ENCODE measurements around the gene TUSC7. TPM values are rescaled to one million over a fixed set of nuclear protein-coding genes. Genes with fewer than 3 reads are reported as not detected.

Gene TUSC7
- not detected for total RNA-seq
- not detected for polyA plus RNA-seq
- long read RNA-seq, donor 1, result 0 reads
- long read RNA-seq, donor 2, result 0 reads
- long read RNA-seq, donor 3, result 0 reads

DNA sequence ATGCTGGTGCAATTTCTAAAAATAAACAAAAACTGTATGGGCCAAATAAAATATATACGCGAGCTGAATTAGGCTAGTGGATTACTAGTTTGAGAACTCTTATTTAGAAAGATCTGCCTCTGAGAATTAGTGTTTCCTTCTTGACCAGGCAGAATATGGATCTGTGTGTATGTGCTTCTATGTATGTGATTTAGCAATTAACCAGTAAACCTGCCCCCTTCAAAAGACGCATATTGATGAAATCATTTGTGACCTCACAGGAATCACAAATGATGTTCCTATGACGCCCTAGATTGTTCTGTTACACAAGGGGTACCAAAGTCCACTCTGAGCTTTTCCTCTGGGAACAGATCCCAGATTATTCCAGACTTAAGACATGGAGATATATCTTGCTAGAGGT, at the start of gene TUSC7:
TSS of gene TUSC7 (plus strand) at position 301 of the 400 bp plus-strand sequence.
- Histone ChIP-seq H3K27me3 (no peaks in the 10 kb centered on the region), H3K4me1 (ENCODE audit: insufficient read depth) (no peaks in the 10 kb centered on the region), H3K36me3 (no peaks in the 10 kb centered on the region), H3K9me3 (no peaks in the 10 kb centered on the region), H3K27ac (no peak within 1 kb of the TSS), H3K4me3 (no peak within 1 kb of the TSS)
- intact Hi-C loops (cut with DNase I), result no loop called here
- TF ChIP-seq EP300 (IDR thresholded peaks at IDR 0.05) (no peak), POLR2A (IDR thresholded peaks at IDR 0.05) (no peak)
- TF ChIP-seq, protein P1, sequence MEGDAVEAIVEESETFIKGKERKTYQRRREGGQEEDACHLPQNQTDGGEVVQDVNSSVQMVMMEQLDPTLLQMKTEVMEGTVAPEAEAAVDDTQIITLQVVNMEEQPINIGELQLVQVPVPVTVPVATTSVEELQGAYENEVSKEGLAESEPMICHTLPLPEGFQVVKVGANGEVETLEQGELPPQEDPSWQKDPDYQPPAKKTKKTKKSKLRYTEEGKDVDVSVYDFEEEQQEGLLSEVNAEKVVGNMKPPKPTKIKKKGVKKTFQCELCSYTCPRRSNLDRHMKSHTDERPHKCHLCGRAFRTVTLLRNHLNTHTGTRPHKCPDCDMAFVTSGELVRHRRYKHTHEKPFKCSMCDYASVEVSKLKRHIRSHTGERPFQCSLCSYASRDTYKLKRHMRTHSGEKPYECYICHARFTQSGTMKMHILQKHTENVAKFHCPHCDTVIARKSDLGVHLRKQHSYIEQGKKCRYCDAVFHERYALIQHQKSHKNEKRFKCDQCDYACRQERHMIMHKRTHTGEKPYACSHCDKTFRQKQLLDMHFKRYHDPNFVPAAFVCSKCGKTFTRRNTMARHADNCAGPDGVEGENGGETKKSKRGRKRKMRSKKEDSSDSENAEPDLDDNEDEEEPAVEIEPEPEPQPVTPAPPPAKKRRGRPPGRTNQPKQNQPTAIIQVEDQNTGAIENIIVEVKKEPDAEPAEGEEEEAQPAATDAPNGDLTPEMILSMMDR (IDR thresholded peaks at IDR 0.05), result no peak
- DNase-seq, result no peak
- WGBS, 3 donors, result 90 to 95% (median 92%) methylated on average over 4 of the region's 4 CpGs

DNA sequence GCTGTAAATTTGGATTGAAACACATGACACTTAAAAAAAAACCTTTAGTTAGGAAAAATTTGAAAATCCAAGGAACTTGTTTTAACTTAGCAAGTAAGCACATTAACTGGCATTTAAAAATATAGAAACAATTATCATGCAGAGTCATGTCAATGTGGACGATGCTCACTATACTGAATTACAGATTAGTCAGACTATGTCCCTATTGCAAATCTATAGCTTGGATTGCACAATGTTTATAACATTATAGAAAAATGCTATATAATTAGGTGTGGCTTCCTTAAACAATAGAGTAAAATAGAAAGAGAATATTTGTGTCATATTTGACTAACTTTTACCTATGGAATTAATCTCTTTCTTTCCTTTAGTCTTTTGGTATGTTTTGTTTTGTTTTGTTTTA, 48.4 kb upstream of the TUSC7 start:
- TF ChIP-seq, protein P1 (IDR thresholded peaks at IDR 0.05), result no peak
- TF ChIP-seq EP300 (IDR thresholded peaks at IDR 0.05) (no peak), POLR2A (IDR thresholded peaks at IDR 0.05) (no peak)
- WGBS, 3 donors, result 86 to 92% (median 90%) methylated on average over 1 of the region's 1 CpG
- intact Hi-C loops (cut with DNase I), result no loop called here

DNA sequence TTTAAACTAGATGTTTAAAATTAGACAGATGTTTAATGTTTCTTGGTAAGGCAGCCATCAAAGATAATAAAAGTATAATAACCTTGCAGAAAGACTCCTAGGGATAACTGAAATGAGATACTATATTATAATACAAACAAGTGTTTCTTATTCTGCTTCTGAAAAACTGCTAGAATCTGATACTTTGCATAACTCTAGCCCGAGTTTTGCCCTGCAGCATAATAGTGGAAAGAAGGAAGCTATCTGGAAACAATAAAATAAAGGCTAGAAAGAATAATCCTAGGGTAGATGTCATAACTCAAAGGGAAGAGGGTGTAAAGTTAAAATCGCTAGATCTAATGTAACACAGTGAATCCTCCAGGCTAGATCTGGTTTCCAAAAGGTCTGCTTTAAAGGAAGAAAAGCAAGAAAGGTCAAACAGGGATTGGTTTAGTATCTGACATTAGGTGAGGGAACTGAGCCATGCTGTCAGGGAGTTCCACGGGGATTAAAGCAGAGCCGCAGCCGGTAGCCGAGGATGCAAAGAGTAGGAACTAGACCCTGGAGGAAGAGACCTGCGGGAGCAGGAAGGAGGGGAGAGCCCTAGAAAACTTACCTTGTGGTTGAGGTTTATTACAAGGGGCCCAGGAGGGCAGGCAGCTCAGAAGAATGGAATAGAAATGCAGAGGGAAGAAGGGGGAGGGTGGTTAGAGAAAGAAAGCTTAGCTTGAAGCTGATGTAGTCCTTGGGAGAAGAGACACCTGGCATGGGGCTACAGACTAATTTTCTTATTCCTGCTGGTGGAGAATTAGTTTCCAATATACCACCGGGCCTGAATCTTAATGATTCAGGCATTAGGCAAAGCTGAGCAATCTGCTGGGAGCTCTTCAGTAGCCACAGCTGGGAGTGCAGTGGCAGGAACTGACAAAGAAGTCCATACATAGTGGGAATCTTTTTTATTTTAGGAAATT, 46.1 kb upstream of the TUSC7 start:
- no peak for DNase-seq
- Histone ChIP-seq H3K9me3 (no peaks in the 10 kb centered on the region), H3K36me3 (no peaks in the 10 kb centered on the region), H3K4me1 (ENCODE audit: insufficient read depth) (no peaks in the 10 kb centered on the region), H3K4me3 (no peak overlapping the region), H3K27me3 (no peaks in the 10 kb centered on the region), H3K27ac (no peak overlapping the region)
- WGBS, 3 donors, result 23 to 27% (median 26%) methylated on average over 8 of the region's 8 CpGs
- TF ChIP-seq, protein P1 (IDR thresholded peaks at IDR 0.05), result no peak
- TF ChIP-seq EP300 (IDR thresholded peaks at IDR 0.05), result no peak
- no peak for TF ChIP-seq POLR2A (IDR thresholded peaks at IDR 0.05)
- intact Hi-C loops (cut with DNase I), result no loop called here

More for the DNA sequence above, 48.4 kb upstream of the TUSC7 start:
- no peak for DNase-seq
- H3K36me3 ChIP-seq, result no peaks in the 10 kb centered on the region
- no peaks in the 10 kb centered on the region for H3K9me3 ChIP-seq
- no peak overlapping the region for H3K27ac ChIP-seq
- no peak overlapping the region for H3K4me3 ChIP-seq
- H3K4me1 ChIP-seq (ENCODE audit: insufficient read depth), result no peaks in the 10 kb centered on the region
- H3K27me3 ChIP-seq, result no peaks in the 10 kb centered on the region

DNA sequence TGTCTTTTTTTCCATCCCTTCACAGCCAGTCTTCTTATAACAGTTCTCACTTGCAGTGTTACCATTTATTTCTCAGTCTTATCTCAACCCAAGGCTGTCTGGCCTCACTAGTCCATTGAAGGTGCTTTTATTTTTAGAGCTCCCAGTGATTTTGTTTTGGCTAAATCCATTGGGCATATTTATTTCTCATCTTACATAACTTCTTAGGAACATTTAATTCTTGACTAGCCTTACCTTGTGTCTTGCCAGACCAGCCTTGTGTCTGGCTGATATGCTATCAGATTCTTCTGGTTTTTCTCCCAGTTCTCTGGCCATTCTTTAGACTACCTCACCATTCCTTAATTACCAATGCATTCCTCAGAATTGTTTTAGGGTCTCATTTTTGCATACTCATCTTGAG, 42.3 kb upstream of the TUSC7 start:
- no peak for DNase-seq
- no peak overlapping the region for H3K27ac ChIP-seq
- H3K36me3 ChIP-seq, result no peaks in the 10 kb centered on the region
- H3K4me1 ChIP-seq (ENCODE audit: insufficient read depth), result no peaks in the 10 kb centered on the region
- intact Hi-C loops (cut with DNase I), result no loop called here
- no peaks in the 10 kb centered on the region for H3K9me3 ChIP-seq
- TF ChIP-seq POLR2A (IDR thresholded peaks at IDR 0.05), result no peak
- TF ChIP-seq, protein P1 (IDR thresholded peaks at IDR 0.05), result no peak
- TF ChIP-seq EP300 (IDR thresholded peaks at IDR 0.05), result no peak
- no peaks in the 10 kb centered on the region for H3K27me3 ChIP-seq
- H3K4me3 ChIP-seq, result no peak overlapping the region
